ENCODE measurements around the gene SDC4. TPM values are rescaled to one million over a fixed set of nuclear protein-coding genes. Genes with fewer than 3 reads are reported as not detected.

The SDC4 gene, protein sequence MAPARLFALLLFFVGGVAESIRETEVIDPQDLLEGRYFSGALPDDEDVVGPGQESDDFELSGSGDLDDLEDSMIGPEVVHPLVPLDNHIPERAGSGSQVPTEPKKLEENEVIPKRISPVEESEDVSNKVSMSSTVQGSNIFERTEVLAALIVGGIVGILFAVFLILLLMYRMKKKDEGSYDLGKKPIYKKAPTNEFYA
- 76.9 TPM for total RNA-seq
- long read RNA-seq, partial matches to known transcripts, result 2 of 31 reads
- long read RNA-seq, other reads (novel, unspliced or antisense), result 25 of 31 reads

DNA sequence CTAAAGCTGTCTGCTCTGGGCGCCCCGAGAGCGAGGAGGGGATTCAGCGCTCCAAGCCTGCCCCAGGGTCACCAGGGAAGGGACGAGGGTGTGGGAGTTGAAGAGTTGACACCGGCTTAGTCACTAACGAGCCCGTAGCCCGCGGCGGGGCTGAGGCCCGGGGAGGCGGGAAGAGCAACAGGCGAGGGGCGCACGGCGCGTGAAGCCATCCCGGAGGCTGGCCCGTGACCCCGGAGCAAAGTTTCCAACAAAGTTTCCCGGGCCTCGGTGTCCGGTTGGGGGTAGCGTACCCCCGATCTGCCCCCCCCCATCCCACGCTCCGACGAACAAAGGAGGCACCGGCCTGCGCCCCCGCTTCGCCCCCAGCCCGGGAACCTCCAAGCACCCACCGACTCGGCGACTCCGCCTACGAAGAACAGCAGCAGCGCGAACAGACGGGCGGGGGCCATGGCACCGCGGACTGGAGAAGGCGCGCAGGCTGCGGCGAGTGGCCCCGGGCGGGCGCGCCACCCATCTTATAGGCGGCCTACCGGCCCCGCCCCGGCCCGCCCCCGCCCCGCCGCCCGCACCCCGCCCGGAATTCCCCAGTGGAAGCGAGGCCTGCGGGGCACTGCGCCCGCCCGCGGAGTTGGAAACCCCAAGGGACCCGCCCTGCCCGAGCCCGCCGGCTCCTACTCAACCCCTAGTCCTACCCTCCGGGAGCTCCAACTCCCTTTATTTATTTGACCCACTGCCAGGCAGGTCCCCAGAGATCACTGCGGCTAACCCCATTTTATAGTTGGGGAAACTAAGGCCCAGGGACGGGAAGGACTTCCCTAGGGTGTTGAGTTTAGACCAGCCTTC, at the start of gene SDC4:
SDC4 (minus strand) TSS at position 489 of the 843 bp plus-strand sequence; CDS start at position 449, 40 bp downstream.
- intact Hi-C loops (cut with micrococcal nuclease), result no loop called here
- peak; percentile 85 for ATAC-seq
- peak; percentile 85 for DNase-seq

DNA sequence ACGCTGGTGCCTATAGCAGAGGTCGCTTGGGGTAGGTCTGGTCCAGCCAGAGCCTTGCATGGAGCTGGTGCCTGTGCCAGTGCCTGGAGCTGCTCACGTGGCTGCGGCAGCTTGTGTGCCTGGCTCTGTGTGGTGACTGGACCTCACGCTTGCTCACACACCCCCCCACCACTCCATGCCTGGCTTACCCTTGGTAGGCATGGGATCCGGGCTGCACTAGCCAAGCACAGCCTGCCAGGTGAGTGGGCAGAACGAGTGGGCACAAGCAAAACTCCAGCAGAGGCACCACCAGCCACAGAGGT, 46.8 kb upstream of the SDC4 start:
- no peak for DNase-seq
- intact Hi-C loops (cut with micrococcal nuclease), result no loop called here
- ATAC-seq, result no peak

DNA sequence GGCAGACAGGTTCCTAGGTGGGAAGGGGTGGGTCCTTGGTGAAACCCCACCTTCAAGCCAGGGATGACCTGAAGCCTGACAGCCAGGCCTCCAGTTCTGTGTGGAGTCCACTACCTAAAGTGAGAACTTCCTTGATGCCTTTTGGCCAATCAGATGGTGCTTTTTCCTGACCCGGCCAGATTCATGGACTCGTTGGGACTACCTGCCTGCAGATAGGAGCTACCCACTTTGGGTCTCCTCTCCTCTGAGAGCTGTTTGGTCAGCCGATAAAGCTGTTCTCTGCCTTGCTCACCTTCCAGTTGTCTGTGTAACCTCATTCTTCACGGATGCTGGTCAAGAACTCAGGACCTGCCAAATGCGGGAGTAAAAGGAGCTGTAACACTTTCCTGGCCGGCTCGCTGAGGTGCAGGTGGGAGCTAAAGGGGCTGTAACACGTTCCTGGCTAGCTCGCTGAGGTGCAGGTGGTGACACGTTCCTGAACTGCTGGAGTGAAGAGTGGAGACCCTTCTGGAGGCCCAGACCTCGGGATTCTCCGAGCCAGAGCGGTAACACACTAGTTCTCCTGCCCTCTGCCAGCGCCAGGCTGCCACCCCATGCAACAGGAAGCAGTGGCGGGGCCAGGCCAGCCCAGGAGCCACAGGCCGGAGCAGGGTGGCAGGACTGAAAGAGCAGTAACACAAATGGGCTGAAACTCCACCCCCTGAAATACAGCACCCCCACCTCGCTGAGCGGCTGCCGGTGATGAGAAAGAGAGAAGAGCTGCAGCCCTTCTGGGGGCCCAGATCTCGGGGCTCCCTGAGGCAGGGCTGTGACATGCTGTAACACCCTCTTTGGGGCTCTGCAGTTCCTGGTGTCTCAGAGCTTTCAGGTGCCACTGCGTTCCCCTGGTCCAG, 46.2 kb upstream of the SDC4 start:
- intact Hi-C loops (cut with micrococcal nuclease), result no loop called here
- ATAC-seq, result no peak
- no peak for DNase-seq

DNA sequence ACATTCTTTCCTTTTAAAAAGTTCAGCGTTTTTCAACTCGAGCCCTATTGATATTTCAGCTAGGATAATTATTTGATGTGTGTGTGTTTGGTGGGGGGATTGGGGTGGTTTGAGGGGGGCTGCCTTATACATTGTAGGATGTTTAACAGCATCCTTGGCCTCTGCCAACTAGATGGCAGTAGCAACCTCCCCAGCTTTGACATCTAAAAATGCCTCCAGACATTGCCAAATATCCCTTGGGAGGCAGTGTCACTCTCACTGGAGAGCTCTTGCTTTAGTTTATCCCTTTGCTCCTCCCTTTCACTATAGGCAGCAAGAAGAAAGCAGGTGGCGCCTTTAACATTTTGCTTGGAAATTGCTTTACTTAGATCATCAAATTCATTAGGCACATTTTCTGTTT, 44.5 kb upstream of the SDC4 start:
- DNase-seq (no peak), ATAC-seq (peak; percentile 47)
- intact Hi-C loops (cut with micrococcal nuclease), result no loop called here

DNA sequence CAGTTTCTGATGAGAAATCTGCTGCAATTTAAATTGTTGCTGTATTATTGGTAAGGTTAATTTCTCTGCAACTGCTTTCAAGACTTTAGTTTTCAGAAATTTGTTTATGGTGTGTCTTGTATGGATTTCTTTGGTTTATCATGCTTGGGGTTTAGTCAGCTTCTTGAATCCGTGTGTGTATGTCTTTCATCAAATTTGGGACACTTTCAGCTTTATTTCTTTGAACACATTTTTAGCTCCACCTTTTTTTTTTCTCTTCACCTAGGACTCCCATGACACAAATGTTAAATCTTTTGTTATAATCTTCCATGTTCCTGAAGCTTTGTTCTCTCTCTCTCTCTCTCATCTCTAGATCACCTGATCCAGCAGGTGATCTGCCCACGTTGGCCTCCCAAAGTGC, 43.3 kb upstream of the SDC4 start:
- DNase-seq (no peak), ATAC-seq (no peak)
- intact Hi-C loops (cut with micrococcal nuclease), result no loop called here

DNA sequence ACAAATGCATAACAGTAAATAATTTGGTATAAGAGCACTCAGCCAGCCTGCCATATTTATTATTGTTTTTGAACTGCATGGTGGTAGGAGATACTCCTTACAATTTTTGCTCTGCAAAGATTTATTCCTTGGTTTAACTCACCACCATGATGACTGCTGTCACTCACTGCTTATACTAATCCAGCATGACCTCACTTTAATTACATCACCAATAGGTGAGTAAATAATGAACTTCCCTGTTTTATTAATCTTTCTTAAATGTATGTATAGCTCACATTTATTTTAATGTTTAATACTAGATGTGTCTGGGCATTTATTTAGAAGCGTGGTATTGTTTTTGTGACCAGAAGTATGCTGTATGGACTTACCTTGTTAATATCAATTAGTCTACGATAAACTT, 42.7 kb upstream of the SDC4 start:
- DNase-seq (no peak), ATAC-seq (no peak)
- intact Hi-C loops (cut with micrococcal nuclease), result no loop called here

DNA sequence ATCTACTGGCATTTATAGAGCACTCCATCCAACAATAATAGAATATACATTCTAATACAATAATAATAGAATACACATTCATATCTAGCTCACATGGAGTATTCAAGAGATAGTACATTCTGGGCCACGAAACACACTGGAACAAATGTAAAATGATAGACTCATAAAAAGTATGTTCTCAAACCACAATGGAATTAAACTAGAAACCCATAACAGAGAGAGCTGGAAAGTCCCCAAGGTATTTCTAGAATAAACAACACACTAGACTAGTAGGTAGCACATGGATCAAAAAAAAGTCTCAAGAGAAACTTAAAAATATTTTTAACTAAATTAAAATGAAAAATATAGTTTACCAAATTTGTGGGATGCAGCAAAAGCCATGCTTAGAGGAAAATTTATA, 39.0 kb upstream of the SDC4 start:
- ATAC-seq, result no peak
- no peak for DNase-seq
- intact Hi-C loops (cut with micrococcal nuclease), result no loop called here

DNA sequence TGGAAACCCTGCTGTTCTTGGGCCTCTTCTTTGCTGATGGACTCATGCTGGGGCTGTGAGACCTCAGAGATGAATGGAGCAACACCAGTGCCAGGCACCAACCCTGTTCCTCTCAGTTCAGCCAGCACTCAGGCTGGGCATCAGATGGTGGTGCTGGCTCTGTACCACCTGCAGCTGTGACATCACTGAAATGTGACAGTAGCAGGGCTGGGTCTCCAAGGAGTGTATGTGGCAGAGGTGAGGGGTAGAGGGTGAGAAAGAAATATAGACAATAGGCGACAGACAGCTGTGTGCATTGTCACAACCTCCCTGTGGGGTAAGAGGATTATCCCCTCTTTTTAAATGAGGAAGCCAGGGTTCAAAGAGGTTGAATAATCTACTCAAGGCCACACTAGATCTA, 30.0 kb upstream of the SDC4 start, which contains the start of gene TP53TG5:
TP53TG5 (minus strand) TSS at position 135 of the 400 bp plus-strand sequence; CDS start at position 46, 89 bp downstream.
- no peak for ATAC-seq
- no peak for DNase-seq
- intact Hi-C loops (cut with micrococcal nuclease), result loop anchor here (10.0 kb wide), 1 partner anchor 57 kb away; no protein-coding TSS in a partner anchor

DNA sequence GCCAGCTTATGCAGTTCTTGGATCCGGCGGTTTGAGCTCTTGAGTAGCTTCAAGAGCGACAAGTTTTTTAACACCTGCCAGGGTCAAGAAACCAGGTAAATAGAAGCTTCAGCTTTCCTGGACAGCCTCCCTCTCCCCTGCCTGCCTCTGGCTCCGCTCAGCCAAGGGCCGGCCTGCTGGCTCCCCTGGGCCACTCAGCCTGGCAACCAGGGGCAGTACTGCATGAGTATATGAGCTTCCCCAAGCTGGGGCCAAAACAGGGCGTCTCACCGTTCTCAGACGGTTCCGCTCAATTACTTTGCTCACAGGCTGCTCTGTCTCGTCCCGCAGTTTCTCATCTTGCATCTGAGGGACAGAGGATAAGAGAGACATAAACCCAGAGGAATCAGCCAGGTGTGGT, 29.0 kb upstream of the SDC4 start:
- DNase-seq (no peak), ATAC-seq (no peak)
- intact Hi-C loops (cut with micrococcal nuclease), result loop anchor here (10.0 kb wide), 1 partner anchor 58 kb away; no protein-coding TSS in a partner anchor

DNA sequence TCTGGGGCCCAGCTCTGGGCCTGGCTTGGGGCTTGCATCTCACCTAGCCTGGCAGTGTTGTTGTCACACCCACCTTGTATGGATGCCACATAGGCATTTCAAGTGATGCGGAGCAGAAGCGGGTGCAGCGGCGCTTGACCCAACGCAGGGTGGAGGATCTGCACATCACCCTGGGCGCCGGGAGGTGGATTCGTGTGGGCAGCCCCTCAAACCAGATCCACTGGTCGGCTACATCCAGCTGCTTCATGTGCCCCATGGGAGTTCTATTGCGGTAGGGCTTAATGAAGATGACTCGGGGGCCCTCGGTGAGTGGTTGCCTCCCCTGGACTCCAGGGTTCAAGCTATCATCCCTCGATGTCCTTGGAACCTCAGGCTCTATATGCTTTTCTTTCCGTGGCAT, 26.7 kb upstream of the SDC4 start:
- ATAC-seq (no peak), DNase-seq (no peak)
- intact Hi-C loops (cut with micrococcal nuclease), result loop anchor here (10.0 kb wide), 1 partner anchor 60 kb away; no protein-coding TSS in a partner anchor

DNA sequence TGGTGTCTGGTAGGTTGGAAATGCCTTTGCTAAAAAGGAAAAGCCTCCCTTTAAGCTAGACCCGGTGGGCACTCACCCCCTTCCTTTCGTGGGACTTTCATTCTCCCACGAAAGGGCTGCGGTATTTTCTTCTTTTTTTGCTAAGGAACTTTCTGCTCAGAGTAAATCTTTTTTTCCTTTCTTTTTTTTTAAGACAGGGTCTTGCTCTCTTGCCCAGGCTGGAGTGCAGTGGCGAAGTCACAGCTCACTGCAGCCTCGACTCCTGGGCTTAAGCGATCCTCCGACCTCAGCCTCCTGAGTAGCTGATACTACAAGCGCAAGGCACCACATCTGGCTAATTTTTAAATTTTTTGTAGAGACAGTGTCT, 25.9 kb upstream of the SDC4 start:
- intact Hi-C loops (cut with micrococcal nuclease), result loop anchor here (10.0 kb wide), 1 partner anchor 61 kb away; no protein-coding TSS in a partner anchor
- ATAC-seq (no peak), DNase-seq (no peak)

DNA sequence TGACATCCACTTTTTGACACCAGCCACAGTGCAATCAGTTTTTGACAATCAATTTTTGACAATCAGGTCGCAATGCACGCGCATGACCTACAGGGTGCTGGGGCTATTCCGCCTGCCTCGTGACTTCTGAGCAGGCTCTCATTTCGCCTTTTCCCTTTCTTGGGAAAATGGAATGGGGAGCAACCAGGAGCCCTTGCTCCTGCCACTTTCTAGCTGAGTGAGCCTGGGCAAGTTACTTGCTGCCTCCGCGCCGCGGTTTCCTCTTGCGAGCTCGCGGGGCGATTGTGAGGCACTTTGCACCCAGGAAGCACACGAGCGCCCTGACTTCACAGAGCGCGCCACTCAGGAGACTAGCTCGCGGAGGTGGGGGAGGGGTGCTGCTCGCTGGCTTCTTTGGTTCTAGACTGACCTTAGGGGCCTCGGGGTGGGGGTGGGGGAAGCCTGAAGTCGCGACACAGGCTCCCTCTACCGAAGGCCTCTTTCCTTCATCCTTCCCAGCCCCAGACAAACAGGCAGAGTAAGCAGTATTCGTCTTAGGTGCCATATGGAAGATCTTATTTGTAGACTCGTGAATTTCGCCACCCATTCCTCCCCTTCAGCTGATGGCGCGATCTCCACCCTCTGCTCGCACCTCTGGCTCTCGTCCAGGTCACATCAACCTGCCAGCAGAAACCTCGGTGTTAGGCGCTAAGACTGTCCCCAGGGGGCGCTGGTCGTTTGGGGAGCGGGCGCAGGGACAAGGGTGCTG, 25.3 kb upstream of the SDC4 start:
- DNase-seq (peak; percentile 91), ATAC-seq (peak; percentile 92)
- intact Hi-C loops (cut with micrococcal nuclease), result loop anchor here (10.0 kb wide), 1 partner anchor 61 kb away; no protein-coding TSS in a partner anchor

DNA sequence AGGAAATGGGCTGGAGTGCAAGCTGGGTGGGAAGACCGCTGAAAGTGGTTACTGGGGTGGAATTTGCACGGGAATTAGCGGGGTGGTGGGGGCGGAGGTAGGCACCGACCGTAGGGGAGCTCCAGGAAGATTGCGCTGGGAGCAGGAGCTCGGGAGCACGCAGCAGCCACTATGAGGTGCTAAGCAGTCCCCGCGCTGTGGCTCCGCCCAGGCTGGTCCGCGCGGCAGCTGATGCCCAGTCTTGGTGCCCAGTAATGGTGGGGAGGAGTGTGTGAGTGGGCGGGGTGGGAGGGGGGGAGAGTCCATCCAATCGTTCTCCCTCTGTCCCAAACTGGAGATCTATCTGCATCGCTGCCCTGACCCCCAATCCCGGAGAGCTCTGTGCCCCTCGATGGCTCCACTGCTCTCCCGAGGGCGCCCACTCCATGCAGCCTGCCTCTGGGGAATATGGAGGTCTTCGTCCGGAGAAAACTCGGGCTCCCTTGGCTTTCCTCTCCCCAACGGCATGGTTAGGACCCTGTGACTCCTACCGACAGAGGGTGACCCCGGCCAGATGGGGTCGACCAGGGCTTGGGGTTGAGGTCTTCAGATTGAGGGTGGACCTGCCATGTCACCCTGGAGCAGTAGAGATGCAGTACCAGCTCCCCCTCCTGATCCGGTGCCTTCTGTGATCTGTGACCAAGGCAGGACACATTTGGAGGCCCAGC, 24.6 kb upstream of the SDC4 start:
- intact Hi-C loops (cut with micrococcal nuclease), result loop anchor here (10.0 kb wide), 1 partner anchor 62 kb away; no protein-coding TSS in a partner anchor
- ATAC-seq (peak; percentile 75), DNase-seq (peak; percentile 66)

DNA sequence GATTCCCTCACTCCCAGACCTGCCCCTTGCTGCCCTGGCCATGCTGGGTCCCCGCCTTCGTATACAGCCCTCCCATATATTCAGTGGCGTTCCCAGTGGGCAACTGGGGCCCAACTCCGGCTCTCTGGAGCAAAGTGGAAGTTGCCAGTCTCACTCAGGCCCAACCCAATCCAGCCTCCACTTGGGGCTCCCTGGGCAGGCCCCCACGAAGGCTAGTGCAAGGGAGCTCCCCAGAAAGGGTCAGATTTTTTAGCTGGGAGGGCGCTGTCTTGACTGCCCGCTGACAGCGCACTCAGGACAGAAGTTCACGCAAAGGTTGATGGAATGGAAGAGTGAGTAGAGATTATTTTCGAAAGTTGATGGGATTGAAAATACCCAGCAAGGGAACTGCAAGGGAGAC, 24.0 kb upstream of the SDC4 start:
- DNase-seq (no peak), ATAC-seq (no peak)
- intact Hi-C loops (cut with micrococcal nuclease), result loop anchor here (10.0 kb wide), 1 partner anchor 63 kb away; no protein-coding TSS in a partner anchor

DNA sequence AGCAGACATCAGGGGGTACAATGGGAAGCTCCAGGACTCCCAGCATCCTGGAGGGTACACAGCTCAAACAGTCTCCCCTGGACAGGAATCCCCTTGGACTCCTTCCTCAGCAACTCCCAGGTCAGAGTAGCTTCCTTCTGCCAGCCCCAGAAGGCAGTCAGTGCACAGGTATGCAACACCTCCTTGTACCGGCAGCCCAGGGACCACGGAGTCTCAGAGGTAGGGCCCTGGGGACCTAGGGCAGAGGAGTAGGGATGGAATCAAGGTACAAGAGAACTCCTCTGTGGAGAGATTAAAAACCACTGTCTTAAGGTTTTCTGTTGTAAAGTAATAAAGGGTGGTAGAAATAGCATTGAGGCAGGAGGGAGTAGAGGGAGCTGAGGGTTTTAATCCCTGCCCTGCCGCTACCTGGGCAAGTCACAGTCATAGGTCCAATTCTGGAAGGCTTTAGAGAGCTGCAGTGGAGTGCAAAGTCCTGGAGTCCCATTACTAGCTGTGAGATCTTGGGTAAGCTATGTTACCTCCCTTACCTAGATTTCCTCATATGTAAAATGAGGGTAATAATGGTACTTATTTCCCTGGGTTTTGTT, 22.4 kb upstream of the SDC4 start:
- ATAC-seq (no peak), DNase-seq (no peak)
- intact Hi-C loops (cut with micrococcal nuclease), result loop anchor here (10.0 kb wide), 1 partner anchor 64 kb away; no protein-coding TSS in a partner anchor

DNA sequence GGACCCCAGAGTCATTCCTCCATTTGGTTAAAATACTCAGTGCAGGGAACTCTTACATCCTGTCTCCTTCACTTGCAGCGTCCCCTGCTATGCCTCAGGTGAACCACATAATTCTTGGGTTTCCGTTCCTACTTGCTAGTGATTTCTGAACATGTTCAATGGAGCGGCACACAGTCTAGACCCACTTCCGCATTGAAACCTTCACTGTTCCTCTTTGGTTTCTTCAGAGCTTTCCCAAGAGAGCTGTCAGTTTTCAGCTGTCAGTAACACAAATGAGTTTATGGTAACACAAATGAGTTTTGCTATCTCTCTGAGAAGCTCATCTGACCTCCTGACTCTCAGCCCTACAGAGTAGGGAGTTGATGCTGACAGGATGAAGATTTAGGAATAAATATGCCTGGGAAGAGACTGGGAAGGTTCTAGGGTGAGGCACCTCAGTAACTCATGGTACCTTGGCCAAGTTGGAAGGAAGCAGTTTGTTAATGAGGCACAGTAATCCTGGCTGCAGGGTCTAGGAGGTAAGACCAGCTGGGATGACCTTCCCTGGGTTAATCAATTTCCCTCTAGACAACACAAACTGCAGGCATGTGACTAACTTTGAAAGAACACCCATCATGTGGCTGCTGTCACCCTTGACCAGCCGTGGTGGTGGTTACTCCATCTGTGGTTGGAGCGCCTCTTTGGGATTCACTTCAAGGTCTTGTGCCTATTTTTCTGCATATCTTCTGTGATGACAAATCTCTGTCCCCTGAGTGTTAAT, 20.2 kb upstream of the SDC4 start:
- ATAC-seq, result no peak
- intact Hi-C loops (cut with micrococcal nuclease), result no loop called here

DNA sequence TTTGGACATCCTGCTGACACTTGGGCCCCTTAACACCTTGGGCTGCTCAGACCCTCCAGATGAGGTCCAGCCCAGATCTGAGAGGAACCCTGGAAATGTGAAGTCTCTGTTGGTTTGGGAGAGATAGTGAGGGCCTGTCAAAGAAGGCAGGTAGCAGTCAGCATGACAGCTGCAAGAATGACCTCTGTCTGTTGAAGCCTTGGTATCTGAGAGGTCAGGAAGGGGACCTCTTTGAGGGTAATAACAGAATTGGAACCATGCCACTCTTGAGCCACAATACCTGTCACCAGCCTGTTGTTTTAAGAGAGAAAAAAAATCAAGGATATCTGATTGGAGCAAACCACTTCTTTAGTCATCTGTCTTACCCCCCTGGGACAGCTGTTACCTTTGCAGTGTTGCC, 18.9 kb upstream of the SDC4 start:
- DNase-seq (no peak), ATAC-seq (no peak)
- intact Hi-C loops (cut with micrococcal nuclease), result no loop called here

More for the DNA sequence above, 20.2 kb upstream of the SDC4 start:
- no peak for DNase-seq

All from left ventricle myocardium superior (tissue), 1 donor.